Left renal pelvis (tissue), 4 donors: ENCODE results near the gene ALDH1L1. TPM values are rescaled to one million over a fixed set of nuclear protein-coding genes. Genes with fewer than 3 reads are reported as not detected.

Experiments
- DNase-seq, 4 donors: peaks; one replicate each; pipeline ENCODE4 v3.0.0-alpha.2; 2013; ENCODE audit warnings: low read depth in 4 of 4, low spot score in 3 of 4
- polyA plus RNA-seq, 4 donors: library from polyadenylated mRNA; unstranded; fragments of 120-200 nt; gene quantifications; one replicate each; pipeline ENCODE4 v1.2.1, GENCODE V29; 2013; ENCODE audit not compliant: insufficient read length in 4 of 4

The ALDH1L1 gene
- polyA plus RNA-seq, 4 donors, result 3.2 to 48.3 (median 30.3) TPM

DNA sequence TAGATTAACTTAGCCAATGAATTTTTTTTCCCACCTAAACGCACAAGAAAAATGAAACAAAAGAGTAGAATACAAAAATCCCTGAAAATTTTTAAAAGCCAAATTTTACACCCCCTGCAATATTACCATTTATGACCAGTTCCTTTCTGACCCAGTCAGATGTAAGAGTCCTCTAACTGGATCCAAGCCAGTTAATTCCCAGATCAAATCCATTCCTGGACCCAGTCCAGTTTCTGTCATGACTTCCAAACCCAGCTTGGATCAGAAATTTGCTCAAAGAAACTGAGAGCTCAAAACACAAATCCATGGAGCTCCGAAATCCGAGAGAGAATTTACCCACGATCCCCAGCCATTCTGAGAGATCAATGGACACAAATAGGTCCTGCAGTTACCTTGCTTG, 17.0 kb upstream of the ALDH1L1 start:
- no peak for DNase-seq

DNA sequence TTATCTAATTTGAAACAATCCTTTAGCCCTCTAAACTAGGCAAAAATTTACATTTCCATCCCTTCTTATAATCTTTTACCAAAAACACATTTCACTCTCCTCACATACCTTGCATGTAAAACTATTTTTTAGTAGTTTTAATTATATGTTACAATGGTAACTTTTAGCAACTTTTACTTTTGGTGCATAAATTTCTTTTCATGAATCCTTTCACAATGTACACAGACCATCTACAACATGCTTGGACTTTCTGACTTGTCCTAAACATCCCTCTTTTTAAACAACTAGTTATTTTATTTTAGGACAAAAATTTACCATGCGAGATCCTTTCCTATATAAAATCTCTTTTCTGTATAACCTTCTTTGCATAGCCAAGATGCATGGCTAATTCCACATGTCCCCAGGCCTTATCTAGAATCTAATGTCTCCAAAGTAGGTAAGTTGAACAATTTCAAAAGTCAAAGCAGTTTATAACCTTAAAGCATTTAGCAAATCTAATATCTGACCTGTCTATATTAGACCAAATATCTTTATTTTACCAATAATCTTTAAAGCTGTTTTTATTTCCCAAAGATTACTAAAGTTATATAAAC, 14.4 kb upstream of the ALDH1L1 start:
- DNase-seq, result no peak

DNA sequence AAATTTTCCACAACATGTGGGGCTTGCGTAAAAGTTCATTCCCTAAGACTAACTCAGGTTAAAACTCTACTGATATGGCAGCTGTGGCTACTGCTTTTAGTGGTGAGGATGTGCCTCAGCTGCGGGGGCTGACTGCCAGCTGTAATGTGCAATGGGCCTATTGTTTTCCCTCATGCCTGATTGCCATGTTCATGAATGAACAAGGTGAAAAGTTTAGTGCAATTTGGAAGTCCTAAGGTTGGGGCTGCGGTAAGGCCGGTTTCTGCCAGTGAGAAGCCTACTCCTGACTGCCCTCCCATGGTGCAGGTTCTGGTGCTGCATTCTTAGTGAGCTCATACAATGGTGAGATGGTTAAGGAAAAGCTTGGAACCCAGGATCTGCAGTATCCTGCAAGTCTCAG, 10.9 kb upstream of the ALDH1L1 start:
- no peak for DNase-seq

DNA sequence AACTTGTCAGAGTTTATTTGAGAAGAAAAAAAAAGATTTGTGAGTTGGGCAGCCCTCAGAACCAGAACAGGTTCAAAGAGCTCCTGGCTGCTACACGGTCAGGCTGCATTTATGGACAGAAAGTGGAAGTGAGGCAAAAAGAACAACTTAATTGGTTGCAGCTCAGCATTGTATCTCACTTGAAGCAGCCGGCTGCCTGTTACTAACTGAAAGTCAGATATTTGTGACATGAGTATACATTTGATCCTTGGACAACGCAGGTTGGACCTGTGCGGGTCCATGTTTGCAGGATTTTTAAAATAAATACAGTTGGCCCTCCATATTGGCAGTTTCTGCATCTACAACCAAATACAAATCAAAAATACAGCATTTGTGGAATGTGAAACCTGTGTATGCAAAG, 7.5 kb upstream of the ALDH1L1 start:
- DNase-seq, result no peak

DNA sequence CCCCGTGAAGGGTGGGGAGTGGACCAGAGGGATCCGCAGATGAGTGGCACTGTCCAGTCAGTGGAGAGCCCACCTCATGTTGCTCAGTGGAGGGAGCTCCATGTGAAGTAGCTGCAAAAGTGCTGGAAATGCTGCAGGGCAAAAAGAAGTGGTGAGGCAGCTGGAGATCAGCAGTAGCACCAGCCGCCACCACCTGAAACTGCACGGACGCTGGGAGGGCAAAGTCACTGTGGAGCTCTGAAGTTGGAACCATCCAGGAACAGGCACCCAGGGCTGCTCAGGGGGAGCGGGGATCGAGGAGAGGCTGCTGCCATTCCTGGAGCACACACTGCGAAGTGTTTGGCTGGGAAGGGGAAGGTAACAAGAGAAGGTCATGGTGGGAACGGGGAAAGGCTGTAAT, 6.4 kb upstream of the ALDH1L1 start:
- DNase-seq, result no peak

DNA sequence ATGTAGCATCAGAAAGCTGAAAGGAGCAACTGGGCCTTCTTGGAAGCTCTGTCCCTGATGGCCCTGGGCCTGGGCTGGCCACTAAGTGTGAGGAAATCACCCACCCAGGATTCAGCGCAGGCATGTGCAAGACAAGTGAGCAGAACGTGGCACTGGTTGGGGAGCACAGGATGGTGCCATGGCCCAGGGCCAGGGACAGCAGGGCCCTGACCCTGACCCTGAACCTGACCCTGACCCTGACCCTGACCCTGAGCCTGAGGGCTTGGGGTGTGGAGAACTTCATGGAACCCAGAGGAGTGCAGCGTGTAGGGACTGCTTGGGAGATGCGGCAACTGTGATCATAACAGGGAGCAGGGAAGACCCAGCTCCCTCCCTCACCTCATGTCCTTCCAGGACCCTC, 5.9 kb upstream of the ALDH1L1 start:
- DNase-seq, result no peak

DNA sequence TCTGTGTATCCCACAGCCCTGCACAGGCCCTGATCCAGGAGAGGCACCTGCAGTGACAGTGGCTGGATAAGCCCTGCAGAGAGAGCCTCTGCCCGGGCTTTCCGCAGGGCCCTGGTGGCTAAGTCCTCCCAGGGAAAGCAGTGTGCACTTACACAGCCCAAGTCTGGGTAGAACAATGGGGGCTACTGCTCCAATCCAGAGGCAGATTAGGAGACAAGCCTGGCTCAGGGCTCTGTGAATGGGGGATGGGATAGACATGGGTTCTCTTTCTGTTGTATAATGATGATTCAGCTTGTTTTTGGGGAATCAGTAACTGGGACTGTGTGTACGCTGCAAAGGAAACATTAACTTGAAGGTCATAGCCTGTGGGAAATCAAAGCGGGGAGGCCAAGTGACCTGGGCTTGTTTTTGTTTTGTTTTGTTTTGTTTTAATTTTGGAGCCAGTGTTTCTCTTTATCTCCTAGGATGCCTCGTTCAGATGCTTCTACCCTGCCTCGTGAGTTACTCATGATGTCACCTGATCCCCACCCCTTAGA, 4.1 kb upstream of the ALDH1L1 start:
- no peak for DNase-seq

DNA sequence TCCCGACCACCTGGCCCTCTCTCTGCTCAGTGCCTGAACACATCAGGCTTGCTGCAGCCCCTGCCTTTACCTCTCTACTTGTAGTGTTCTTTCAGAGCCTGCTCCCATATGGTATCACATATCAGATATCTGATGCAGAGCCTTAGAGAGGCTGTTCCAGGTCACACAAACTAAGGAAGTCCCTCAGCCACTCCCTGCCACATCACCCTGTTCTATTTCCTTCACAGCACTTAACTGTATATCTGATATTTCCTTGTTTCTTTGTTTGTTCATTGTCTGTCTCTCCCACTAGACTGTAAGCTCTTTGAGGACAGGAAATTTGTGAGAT, 976 bp upstream of the ALDH1L1 start:
- DNase-seq, result no peak

DNA sequence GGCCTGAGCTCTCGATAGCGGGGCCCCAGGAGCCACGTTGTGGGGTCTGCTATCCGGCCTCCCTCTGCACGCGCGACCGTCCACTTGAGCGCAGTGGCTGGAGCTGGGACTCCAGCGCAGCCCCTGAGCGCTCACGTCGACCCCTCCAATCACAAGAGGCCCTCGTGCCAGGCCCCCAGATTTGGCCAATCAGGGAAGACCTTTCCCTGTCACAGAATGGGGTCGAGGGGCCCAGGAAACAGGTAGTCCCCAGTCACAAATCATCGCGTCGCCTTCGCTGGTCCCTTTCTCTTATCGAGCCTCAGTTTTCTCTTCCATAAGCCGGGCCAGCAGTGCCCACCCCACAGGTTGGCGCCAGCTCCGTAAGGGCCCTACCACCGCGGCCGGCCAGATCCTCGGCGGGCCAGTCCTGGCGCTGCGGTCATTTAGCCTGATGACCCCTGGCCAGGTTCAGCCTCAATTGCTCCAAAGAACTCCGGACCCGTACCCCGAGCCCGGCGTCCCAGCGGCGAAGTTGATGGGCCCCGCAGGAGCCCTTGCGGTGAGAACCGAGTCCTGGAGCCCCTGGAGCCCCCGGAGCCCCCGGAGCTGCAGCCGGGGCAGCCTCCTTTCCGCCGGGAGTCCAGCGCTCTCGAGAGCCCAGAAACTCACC, 435 bp downstream of the ALDH1L1 start:
- no peak for DNase-seq

DNA sequence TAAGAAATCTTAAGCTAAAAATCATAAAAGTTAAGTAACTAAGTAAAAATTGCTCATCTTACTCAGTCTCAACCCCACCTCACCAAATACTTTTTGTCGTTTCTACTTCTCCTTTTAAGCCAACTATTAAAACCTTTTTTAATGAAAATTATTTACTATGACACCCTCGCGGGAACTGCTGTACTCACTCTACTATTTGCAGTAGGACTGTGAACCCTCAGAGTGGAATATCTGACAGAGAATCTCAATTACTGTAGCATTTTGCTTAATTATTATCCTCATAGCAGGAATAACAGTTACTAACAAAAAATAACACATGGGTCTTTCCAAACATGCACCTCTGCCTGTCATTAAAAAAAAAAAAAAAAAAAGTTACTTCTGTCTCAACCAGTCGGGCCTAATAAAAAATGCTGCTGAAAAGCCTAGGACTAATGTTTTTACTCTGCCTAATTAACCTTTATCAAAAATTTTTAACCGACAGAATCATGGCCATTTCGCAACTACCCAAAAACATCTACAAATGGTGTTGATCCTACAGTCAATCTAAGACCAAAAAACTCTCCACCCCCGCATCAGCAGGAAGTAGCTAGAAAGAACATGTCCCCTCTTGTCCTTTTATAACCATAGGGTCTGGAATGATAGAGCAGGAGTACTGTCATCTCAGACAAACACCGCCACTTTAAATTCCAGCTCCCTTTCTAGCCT, 10.2 kb downstream of the ALDH1L1 start:
- DNase-seq, result no peak

DNA sequence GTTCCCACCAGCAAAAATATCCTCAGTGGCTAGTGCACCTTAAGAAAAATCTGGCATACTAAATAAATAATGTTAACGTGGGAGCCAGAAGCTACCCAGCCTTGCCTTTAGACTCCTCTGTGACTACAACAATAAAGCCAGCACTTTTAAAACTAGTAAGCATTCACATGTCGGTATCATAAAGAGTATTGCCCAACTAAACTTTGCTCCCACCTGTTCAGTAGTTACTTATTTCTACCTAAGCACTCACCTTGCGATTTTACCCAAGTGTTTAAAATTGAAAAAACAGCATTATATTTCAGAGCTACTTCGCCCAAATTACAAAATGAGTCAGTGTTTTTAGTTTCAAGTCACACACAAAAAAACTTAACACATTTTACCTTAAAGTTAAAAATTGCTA, 12.8 kb downstream of the ALDH1L1 start:
- no peak for DNase-seq

DNA sequence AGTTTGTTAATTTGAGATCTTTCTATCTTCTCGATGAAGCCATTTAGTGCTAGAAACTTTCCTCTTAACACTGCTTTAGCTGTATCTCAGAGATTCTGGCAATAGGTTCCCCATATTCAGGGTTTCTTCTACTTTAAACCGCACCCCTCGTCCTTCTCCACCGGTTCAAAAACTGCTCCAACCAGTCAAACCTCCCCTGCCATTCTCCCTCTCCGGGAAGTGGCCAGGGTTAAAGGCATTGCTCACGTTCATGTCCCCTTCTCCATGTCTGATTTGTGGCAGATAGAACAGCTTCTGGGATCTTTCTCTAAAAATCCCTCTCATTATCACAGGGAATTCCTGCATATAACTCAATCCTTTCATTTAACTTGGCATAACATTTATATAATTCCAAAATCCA, 14.4 kb downstream of the ALDH1L1 start:
- no peak for DNase-seq

DNA sequence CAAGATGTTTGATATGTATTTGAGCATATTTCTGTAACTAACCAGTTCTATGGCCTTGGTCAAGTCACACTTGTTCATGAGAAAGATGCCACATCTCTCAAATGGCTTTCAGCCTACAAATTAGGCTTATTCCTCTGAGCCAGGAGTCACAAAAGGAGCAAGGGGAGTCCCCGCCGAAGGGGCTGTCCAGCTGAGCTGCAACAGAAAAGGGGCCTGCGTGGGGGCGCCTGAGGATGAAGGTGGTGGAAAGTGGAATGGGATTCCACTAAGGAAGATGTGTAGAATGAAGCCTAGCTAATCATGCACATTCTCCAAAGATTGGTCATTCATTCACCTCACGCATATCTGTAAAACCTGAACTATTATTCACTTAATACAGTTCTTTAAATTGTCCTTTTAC, 19.1 kb downstream of the ALDH1L1 start:
- no peak for DNase-seq

DNA sequence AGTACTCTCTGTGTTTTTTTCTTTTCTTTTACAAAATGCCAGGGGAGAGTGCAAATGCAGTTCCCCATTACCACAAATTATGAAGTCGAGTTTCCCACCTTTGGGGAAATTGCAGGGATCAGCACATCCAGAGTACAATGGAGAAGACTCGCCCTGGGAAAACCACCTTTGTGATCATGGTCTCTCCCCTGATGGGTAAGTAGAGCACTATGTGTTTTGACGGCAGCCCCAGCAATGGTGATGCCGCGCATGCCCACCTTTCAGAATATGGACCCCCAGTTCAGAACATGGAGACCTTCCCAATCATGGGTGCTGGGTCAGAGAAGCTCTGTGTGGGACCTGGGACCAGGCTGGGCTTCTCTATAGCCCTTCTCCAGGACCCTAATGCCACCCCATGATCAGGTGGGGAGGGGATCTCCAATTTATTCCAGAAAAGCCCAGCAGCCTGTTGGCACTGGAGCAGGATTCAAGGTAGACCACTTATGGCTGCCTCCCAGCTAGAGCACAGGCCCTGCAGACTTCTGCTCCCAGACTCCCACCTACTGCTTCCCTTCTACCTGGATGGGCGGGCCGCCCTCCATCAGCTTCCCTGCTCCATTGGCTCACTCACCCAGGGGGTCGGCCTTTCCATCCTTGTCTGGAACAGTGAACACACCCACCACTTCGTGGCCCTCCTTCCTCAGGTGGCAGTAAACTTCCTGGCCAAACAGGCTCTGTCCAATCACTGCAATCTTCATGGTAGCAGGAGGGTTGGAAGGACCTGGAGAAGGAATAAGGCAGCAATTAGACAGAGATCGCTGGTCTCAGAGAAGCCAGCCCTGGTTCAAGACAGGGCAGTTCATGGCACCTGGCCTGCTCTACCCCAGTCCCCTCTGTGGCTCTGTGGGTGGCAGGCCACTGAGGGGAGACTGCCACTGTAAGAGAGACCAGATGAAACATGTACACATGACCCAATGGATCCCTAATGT, 19.9 kb downstream of the ALDH1L1 start:
- DNase-seq, result no peak

DNA sequence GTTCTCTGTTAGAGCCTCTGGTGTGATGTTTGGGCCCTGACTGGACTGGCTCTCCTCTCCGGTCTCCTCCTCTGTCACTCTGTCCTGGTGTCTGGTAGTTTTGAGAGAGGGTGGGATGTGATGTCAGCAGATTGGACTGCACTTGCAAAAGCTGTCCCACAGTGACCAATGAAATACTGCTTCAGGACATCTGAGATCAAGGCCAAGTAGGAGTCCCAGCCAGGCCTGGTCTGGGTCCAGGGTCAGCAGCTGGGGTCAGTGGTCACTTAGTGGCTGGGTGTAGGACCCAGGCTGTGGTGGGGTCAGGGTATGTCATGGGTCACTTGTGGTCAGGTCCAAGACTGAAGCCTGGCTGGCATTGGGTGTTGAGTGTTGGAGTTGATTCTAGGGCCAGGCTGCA, 20.9 kb downstream of the ALDH1L1 start:
- DNase-seq, result no peak

DNA sequence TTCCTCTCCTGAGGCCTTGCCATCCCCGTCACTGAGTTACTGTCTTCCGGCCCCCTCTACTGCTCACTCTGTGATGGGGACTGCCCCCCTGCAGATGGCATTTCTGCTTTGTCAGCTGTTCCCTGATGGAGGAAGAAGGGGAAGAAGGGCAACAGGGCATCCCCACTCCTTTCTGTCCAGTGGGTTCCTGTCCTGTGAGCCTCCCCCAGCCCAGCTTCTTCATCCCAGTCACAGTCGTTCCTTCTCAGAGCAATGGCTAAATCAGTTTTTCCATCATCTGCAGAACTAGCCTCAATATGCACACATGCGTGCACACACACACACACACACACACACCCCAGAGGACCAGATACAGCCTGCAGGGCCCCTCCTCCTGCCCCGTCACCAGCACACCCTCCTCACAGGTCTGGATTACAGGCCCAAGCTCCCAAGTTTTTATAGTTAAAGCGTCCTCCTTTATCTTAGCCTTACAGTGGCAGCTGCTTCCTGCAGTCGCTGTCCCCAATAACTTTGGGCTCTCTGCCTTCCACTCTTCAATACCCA, 21.4 kb downstream of the ALDH1L1 start:
- no peak for DNase-seq

DNA sequence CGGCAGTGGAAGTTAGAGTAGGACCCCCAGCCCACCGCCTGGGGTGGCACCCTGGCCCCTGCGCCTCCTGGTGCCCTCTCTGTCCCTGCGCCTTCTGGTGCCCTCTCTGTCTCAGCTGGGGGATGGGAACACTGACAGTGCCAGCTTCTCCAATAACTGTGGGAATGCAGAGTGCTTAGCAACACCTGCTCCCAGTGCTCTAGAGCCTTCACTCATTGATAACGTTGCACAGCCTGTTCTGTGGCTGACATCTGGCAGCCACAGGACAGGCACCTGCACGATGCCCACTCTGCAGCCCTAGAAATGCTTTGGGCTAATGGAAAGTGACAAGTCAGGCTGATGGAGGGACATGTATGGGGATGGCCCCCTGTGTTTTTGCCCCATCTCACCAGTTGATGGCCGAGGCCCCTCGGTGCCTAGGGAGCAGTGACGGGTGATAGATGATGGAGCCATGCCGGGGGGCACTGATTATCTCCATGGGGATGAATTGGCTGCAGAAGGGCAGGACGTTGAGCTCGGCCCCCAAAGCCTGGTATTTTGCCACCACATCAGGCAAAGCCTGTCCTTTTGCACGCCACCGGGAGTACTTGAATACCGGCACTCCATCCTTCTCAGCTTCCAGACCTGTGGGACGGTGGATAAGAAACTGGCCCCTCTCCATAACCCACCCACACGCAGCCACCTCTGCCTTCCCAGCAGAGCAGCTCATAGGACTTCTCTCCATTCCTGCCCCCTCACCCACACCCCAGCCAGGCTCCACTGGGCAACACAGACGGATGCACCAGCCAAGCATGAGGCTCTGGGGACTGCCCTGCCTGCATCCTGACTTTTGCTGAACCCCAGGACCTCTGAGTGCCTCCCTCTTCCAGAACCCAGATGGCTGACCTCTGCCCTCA, 22.1 kb downstream of the ALDH1L1 start:
- no peak for DNase-seq

DNA sequence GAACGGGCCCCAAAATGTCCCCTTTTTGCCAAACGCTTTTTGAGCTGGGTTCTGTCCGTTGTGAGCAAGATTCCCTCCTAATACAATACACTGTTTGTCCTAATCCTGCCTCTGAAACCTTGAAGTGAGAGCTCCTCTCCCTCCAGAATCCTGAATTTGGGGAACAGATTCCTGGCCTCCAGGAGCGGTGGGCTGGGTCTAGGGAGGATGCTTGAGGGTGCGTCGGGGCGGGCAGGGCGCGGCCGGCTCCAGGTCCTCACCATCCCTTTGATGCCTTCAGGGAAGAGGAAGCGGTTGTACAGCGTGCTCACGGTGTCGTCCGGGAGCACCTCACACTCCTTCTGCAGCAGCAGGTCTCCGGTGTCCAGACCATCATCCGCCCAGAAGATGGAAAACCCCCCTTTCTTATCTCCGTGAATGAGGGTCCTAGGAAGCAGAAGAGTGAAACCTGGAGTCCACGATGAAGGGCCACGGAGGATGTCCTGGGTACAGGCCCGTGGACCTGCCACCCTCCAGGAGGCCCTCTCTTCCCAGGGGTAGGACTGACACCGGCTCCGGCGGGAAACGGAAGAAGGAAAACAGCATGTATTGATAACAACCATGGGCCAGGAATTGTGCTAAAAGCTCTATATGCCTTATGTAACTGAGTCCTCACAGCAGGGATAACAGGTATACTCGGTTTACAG, 23.2 kb downstream of the ALDH1L1 start:
- DNase-seq, result no peak

DNA sequence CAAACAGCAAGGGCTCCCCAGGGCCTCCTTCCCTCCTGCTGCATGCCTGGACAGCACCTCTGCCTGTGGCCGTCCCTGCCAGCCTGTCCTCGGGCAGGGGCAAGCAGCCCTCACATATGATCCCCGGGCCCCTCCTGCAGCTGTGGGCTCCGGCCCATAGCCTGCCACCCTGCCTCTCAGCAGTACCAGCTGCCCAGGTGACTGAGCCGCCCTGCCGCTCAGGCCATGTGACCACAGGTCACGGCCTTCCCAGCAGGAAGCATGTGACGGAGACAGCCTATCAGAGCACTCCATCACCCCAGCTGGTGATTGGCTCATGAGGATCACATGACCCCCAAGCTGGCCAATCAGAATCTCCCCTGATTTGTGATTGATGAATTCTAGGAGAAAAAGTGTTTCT, 23.9 kb downstream of the ALDH1L1 start:
- no peak for DNase-seq
